Skin epidermis (tissue), 12 donors: Measurements from ENCODE around the gene GP1BA.
"Not testable (repeated sequence)": the region's sequence is repeated elsewhere in the genome, so short reads cannot be mapped to it uniquely, and the experiment has no call there.

Source experiments
- H3K27ac ChIP-seq, 21 experiments: fragments of 200-600 bp; sonication (generic) in 11 of 21; one replicate each; pipeline ENCODE4 v1.5.0; 2020; ENCODE audit warnings: mild to moderate bottlenecking in 3 of 21, inconsistent platforms in 2 of 21, moderate library complexity in 2 of 21
- H3K4me3 ChIP-seq, 7 experiments: fragments of 200-600 bp; sonication (generic) in 2 of 7; one replicate each; pipeline ENCODE4 v1.5.0; 2020; ENCODE audit warnings: inconsistent platforms in 2 of 7, mild to moderate bottlenecking in 2 of 7, moderate library complexity in 1 of 7

Gene GP1BA

DNA sequence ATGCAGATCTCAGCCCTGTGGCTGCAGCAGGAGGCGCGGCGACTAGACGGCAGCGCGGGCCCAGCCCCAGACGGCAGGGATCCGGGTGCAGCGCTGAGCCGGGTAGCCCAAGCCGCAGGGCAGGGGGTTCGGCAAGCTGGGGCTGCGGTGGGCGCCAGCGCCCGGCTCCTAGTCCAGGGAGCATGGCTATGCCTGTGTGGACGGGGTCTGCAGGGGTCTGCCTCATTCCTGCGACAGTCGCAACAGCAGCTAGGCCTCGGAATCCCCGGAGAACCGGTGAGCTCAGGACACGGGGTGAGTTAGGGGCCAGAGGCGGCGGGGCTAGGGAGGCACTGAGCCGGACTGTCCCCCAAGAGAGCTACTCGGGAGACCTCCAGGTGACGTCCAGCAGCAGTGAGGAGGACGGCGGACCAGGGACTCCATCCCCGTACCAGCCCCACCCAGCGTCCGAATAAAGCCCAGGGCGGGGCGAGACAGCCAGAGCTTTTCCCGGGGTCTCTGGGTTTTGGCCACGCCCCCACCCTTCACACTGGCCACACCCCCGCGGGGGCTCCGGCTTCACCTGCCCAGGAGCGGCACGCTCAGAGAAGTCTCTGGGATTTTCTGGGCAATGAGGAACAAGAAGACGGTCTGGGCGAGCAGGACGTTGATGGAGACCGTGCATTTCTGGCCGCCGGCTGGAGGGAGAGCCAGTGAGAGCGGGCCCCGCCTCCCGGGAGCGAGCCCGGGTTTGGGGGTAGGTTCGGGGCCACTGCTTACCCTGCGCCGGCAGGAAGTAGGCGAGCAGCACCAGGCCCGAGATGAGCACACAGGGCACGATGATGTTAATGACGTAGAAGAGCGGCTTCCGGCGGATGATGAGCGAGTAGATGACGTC lies 31.6 kb upstream of the GP1BA start:
- H3K27ac ChIP-seq, result peak overlapping the region in 13 of 21 experiments; percentile 45 to 80 (median 70)
- peak overlapping the region; percentile 32 to 58 (median 42) for H3K4me3 ChIP-seq

DNA sequence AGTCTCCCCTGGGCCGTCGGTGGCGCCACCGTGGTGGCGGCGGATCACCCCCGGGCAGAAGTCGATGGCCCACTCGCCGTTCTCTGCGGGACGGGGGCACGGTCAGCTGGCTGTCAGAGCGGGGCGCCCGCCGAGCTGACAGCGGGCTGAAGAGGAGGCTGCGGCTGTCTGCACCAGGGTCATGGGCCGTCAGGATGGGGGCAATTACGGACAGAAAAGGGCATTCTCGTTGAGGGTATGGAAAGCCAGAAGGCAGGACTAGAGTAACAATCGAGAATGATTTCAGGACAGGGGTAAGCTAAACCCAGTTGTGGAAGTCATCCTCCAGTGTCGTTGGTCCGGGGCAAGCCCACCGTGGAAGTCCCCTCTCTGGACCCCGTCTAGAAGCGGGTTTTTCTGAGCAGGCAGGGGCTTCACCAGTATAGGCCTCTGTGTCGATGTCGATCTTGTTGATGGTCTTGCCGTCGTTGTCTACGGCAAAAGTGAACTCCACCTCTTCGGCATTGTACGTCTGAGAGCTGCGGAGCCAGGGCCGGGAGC lies 30.9 kb upstream of the GP1BA start:
- H3K27ac ChIP-seq, result peak overlapping the region in 10 of 21 experiments; percentile 10 to 77 (median 40)
- H3K4me3 ChIP-seq, result peak overlapping the region; percentile 32 to 58 (median 42)

DNA sequence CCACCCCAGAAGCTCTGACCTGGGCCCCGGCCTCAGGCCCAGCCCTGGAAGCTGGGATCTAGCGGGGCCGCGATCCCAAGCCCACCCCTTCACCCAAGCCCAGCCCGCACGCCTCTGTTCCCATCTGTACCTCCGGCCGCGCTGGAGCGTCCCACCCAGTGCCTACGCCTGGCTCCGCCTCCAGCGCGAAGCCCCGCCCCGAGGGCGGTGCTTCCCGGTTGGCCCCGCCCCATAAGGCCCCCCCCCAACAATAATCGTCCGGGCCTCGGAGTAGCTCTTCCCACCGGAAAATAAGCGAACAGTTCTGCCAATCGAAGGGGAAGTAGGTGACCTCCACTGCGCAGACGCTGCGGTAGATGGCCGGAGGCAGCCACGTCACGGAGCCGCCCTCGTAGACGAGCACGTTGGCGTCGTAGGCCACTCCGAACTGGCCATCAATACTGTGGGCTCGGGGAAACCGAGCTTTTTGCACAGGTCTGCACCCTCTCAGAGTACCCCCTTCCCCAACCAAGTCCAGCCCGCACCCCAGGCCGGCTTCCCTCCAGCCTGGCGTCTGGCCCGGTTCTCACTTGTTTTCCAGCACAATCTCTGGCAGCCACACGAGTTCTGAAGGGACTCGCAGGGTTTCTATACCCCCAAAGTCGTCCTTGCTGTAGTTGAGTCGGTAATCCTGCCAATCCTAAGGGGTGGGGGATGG lies 30.3 kb upstream of the GP1BA start:
- Histone ChIP-seq H3K27ac (peak overlapping the region in 16 of 21 experiments; percentile 3 to 77 (median 54)), H3K4me3 (peak overlapping the region in 4 of 7 experiments; percentile 18 to 58 (median 48))

DNA sequence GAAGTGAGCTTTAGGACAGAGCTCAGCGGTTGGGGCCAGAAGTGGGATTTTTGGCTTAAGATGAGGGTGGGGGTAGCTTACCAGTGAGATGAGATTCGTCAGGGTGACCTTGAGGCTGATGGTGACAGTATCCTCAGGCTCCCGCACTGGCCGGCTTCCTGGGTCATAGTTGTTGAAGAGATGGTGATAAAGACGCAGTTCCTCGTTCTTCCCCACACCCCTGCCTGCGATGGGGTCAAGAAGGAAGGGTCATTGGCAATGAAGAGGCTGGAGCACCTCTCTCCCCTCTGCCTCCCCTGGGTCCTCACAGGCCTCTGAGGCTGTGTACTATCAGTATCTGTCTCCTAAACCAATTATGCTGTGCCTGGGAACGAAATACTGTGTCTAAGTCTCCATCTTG lies 29.5 kb upstream of the GP1BA start:
- no peak overlapping the region for H3K4me3 ChIP-seq
- H3K27ac ChIP-seq, result peak overlapping the region in 16 of 21 experiments; percentile 10 to 77 (median 42)

DNA sequence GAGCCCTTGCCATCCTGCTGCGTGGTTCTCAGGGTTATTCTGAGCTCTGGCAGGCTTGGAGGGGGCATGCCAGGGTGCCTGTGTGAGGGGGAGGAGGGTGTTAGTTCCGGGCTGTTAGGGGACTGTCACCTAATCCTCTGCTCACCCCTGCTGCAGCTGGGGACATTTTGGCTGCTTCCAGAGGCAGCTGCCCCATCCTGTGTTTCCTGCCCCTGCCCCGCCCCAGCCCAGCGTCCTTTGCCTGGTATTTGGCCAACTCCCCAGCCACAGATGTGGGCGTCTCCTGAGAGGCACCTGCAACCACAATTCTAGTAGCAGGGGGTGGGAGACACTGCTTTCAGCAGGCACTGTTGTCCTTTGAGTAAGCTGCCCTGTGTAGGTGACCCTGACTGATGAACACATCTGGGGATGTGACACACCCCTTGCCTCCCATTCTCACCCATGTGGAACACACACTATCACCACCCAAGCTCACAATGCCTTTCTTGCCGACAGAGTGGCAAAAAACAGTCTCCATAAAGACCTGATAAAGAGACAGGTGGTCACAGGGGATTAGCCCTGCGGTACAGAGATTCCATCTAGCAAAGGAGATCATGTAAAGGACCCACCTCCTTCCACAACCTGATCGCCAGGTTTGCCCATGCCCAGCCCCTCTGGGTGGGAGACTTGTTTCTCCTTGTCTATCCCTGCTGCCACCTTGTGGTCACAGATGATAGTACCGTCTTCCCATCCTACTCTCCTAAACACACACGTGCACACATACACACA lies 28.8 kb upstream of the GP1BA start, which contains the start of gene CHRNE:
TSS of gene CHRNE (minus strand) at position 48 of the 768 bp plus-strand sequence. CDS start at position 13, 35 bp downstream.
- Histone ChIP-seq H3K27ac (peak within 1 kb of the TSS in 17 of 21 experiments; percentile 10 to 77 (median 51)), H3K4me3 (peak within 1 kb of the TSS in 2 of 7 experiments; percentile 18 to 42)

DNA sequence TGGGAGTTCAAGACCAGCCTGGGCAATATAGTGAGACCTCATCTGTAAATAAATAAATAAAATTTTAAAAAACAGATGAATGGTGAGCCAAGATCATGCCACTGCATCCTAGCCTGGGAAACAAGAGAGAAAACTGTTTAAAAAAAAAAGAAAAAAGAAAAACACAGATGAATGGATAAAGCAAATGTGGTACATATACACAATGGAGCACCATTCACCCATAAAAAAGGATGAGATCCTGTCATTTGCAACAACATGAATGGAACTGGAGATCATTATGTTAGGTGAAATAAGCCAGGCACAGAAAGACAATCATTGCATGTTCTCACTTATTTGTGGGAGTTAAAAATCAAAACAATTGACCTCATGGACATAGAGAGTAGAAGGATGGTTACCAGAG lies 25.4 kb upstream of the GP1BA start:
- not testable (repeated sequence) for H3K4me3 ChIP-seq, H3K27ac ChIP-seq

DNA sequence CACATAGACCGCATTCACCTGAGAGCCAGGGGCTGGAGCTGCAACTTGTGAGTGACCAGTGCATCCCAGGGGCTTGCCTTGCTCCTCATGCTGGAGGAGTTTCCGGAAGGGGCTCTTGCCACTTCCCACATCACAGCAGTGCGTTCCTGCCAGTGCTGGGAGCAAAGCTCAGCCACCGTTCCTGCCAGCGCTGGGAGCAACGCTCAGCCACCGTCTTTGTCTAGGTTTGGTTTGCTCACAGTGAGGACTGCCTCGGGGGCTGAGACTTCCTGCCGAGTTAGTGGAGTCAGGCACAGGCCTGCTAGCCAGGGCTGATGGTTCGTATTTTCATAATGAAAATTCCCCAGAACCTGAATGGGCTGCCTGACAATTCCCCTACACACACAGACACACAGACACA lies 23.8 kb upstream of the GP1BA start:
- H3K27ac ChIP-seq, result peak overlapping the region in 20 of 21 experiments; percentile 47 to 89 (median 76)
- no peak overlapping the region for H3K4me3 ChIP-seq

DNA sequence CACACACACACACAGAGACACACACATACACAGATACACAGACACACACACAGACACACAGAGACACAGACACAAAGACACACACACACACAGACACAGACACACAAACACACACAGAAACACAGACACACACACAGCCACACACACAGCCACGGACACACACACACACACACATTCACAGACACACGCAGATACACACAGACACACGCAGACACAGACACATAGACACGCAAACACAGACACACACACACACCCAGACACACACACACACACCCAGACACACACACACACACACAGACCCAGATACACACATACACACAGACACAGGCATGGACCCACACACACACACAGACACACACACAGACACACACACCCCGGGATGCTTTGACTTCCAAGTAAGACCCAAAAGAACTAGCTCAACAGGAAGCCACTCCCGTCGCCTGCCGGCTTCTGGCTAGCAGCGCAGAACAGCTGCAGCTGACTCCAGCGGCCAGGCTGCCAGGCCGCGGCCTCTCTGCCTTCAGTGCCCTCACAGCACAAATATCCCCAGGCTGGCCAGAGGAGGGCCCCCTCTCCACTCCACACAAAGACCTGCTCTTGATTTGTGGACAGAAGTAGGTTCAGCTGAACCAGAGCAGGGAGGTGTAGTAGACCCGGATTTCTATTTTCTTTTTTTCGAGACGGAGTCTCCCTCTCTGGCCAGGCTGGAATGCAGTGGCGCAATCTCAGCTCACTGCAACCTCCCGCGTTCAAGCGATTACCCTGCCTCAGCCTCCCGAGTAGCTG lies 23.2 kb upstream of the GP1BA start:
- Histone ChIP-seq H3K4me3 (peak overlapping the region in 1 of 7 experiments; percentile 16), H3K27ac (peak overlapping the region in 20 of 21 experiments; percentile 47 to 89 (median 76))

DNA sequence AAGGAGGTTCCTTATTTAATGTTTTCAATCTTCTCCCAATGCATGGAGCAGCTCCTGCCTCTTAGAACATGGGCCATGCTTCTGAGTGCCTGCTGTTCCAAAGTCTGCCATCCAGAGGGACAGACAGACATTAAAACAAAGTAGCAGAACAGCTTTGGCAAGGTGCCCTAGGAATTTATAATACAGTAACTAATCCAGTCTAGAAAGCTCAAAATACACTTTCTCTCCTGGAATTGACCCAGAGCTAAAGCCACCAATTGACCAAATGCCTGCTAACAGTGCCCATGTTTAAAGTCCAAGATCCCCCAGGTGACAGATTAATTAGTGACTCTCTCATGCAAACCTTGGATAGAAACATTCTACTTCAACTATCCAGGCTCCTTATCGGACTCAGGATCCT lies 18.1 kb upstream of the GP1BA start:
- H3K27ac ChIP-seq, result no peak overlapping the region
- H3K4me3 ChIP-seq, result no peak overlapping the region

DNA sequence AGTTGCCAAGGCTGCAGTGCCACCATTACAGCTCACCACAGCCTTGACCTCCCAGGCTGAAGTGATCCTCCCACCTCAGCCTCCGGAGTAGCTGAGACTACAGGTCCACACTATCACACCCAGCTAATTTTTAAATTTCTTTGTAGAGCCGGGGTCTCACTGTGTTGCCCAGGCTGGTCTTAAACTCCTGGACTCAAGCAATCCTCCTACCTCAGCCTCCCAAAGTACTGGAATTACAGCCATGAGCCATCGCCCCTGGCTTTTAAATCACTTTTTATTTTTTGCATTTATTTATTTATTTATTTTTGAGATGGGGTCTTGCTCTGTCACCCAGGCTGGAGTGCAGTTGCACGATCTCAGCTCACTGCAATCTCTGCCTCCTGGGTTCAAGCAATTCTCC lies 17.5 kb upstream of the GP1BA start:
- H3K27ac ChIP-seq, H3K4me3 ChIP-seq: not testable (repeated sequence)

DNA sequence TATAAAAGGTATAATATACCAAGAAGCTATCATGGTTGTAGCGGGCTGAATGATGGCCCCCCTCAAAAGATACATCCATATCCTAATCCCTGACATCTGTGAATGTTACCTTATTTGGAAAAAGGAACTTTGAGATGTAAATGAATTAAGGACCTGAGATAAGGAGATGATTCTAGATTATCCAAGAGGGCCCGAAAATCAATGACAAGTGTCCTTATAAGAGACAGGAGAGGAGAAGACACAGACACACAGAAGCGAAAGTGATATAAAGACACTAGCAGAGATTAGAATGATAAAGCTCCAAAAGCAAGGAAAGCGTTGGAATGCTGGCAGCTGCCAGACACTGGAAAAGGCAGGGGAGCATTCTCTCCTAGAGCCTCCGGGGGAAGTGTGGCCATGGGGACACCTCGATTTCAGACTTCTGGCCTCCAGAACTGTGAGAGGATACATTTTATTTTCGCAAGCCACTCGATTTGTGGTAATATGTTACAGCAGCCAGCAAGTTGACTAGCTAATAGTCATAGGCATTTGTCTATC lies 12.5 kb upstream of the GP1BA start:
- no peak overlapping the region for H3K4me3 ChIP-seq
- H3K27ac ChIP-seq, result peak overlapping the region in 4 of 21 experiments; percentile 69 to 75 (median 74)

DNA sequence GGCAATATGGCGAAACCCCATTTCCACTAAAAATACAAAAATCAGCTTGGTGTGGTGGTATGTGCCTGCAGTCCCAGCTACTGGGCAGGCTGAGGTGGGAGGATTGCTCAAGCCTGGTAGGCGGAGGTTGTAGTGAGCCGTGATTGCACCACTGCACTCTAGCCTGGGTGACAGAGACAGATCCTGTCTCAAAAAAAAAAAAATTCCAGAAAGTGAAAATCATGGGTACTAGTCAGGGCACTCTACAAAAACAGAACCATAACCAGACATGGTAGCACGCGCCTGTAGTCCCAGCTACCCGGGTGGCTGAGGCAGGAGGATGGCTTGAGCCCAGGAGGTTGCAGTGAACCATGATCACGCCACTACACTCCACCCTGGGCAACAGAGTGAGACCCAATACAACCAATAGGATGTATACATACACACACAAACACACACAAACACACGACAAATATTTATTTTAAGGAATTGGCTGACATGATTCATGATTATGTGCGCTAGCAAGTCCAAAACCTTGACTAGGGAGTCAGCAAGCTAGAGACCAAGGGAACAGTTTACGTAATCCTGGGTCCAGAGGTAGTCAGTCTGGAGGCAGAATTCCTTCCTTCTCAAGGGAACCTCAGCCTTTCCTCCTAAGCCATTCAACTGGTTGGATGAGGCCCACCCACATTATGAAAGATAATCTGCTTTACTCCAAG lies 11.6 kb upstream of the GP1BA start:
- Histone ChIP-seq H3K4me3 (no peak overlapping the region), H3K27ac (peak overlapping the region in 8 of 21 experiments; percentile 25 to 75 (median 60))

DNA sequence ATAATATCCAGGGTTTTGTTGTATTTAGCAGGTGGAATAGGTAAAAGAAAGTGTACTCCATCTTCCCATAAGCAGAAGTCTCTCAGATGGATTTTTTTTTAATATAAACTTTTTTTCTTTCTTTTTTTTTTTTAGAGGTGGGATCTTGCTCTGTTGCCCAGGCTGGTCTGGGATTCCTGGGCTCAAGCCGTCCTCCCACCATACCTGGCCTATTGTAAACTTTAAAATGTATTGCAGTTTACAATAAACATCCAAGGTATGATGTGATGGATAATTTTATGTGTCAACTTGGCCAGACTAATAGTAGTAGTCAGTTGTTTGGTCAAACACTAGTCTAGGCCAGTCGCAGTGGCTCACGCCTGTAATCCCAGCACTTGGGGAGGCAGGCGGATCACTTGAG lies 10.8 kb upstream of the GP1BA start:
- Histone ChIP-seq H3K27ac (peak overlapping the region in 1 of 21 experiments; percentile 73), H3K4me3 (no peak overlapping the region)

DNA sequence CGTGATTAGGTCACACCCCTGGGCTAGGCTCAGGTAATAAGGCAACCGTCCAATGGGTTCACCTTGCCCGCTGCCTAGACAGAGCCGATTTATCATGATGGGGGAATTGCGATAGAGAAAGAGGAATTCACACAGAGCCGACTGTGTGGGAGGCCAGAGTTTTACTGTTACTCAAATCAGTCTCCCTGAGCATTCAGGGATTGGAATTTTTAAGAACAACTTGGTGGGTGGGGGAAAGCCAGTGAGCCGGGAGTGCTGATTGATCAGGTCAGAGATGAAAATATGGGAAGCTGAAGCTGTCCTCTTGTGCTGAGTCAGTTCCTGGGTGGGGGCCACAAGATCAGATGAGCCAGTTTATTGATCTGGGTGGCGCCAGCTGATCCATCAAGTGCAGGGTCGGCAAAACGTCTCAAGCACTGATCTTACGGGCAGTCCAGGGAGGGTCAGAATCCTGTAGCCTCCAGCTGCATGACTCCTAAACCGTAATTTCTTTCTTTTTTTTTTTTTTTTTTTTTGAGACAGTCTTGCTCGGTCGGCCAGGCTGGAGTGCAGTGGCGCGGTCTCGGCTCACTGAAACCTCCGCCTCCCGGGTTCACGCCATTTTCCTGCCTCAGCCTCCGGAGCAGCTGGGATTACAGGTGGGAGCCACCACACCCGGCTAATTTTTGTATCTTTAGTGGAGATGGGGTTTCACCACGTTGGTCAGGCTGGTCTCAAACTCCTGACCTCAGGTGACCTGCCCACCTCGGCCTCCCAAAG lies 5.3 kb upstream of the GP1BA start:
- not testable (repeated sequence) for H3K27ac ChIP-seq, H3K4me3 ChIP-seq

DNA sequence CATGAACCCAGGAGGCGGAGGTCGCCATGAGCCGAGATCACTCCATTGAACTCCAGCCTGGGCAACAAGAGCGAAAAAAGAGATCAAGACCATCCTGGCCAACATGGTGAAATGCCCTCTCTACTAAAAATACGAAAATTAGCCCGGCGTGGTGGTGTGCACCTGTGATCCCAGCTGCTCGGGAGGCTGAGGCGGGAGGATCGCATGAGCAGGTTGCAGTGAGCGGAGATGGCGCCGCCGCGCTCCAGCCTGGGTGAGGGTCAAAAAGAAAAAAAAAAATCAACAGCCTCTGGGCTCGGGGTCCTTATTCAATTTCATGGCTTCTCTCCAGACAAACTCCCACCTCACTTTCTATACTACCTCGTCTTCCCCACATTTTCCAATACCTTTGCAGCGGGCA lies 3.2 kb upstream of the GP1BA start:
- no peak overlapping the region for H3K27ac ChIP-seq
- H3K4me3 ChIP-seq, result no peak overlapping the region

DNA sequence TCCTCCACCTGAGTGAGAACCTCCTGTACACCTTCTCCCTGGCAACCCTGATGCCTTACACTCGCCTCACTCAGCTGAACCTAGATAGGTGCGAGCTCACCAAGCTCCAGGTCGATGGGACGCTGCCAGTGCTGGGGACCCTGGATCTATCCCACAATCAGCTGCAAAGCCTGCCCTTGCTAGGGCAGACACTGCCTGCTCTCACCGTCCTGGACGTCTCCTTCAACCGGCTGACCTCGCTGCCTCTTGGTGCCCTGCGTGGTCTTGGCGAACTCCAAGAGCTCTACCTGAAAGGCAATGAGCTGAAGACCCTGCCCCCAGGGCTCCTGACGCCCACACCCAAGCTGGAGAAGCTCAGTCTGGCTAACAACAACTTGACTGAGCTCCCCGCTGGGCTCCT lies 679 bp downstream of the GP1BA start:
- Histone ChIP-seq H3K27ac (no peak overlapping the region), H3K4me3 (no peak overlapping the region)

DNA sequence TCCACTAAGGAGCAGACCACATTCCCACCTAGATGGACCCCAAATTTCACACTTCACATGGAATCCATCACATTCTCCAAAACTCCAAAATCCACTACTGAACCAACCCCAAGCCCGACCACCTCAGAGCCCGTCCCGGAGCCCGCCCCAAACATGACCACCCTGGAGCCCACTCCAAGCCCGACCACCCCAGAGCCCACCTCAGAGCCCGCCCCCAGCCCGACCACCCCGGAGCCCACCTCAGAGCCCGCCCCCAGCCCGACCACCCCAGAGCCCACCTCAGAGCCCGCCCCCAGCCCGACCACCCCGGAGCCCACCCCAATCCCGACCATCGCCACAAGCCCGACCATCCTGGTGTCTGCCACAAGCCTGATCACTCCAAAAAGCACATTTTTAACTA lies 1.6 kb downstream of the GP1BA start:
- H3K27ac ChIP-seq, result peak overlapping the region in 3 of 21 experiments; percentile 2 to 34 (median 8)

More for the DNA sequence above, 1.6 kb downstream of the GP1BA start:
- H3K4me3 ChIP-seq, result no peak overlapping the region
